Activated CD8-positive, alpha-beta T cell treated with anti-CD3 and anti-CD28 coated beads for 36 hours (primary cell): ENCODE data around the gene FGD1. TPM values are rescaled to one million over a fixed set of nuclear protein-coding genes. Genes with fewer than 3 reads are reported as not detected.

ENCODE experiments used
- ATAC-seq: fragments of 200-7000 bp; cut with Tn5 transposase; one replicate; pipeline ENCODE4 v1.10.0; 2021; ENCODE audit warnings: mild to moderate bottlenecking, moderate library complexity
- CTCF ChIA-PET: fragments of 350-600 bp; sonication (Branson Sonifier 250); formaldehyde crosslinking; loops from one replicate; lab custom pipeline; 2021; ENCODE audit warnings: antibody characterized with exemption; lab: Charles Lee
- POLR2A ChIA-PET: fragments of 350-600 bp; sonication (Branson Sonifier 250); formaldehyde crosslinking; loops from one replicate; lab custom pipeline; 2021; ENCODE audit warnings: antibody characterized with exemption; lab: Charles Lee
- DNase-seq: peaks from one replicate; pipeline ENCODE4 v3.0.0-alpha.2; 2020
- H3K27ac Mint-ChIP-seq: one replicate; pipeline ENCODE4 v1.8.0; 2021; ENCODE audit warnings: mild to moderate bottlenecking, mixed read lengths
- H3K27me3 Mint-ChIP-seq: one replicate; pipeline ENCODE4 v1.8.0; 2021; ENCODE audit warnings: mixed read lengths
- H3K36me3 Mint-ChIP-seq: one replicate; pipeline ENCODE4 v1.8.0; 2021; ENCODE audit warnings: low read depth, mixed read lengths
- H3K4me1 Mint-ChIP-seq: one replicate; pipeline ENCODE4 v1.8.0; 2021; ENCODE audit warnings: low read depth, mixed read lengths
- H3K4me3 Mint-ChIP-seq: one replicate; pipeline ENCODE4 v1.8.0; 2021; ENCODE audit warnings: mild to moderate bottlenecking, moderate library complexity, mixed read lengths
- H3K9me3 Mint-ChIP-seq: one replicate; pipeline ENCODE4 v1.8.0; 2021; ENCODE audit warnings: mixed read lengths
- CTCF ChIP-seq: fragments of 200-600 bp; IDR thresholded peaks from one replicate; pipeline ENCODE4 v1.8.0; 2022; ENCODE audit warnings: antibody characterized with exemption, mild to moderate bottlenecking
- intact Hi-C: fragments of 100-400 bp; cut with micrococcal nuclease; formaldehyde crosslinking; loops from one replicate; pipeline ENCODE4 v1.10.0; 2022
- total RNA-seq, 2 experiments: library from RNA; stranded (reverse); gene quantifications; one replicate each; pipeline ENCODE4 v1.2.3, GENCODE V29; 2021

FGD1 gene
- total RNA-seq, 2 experiments from 2014 or later, result 0.07 TPM

DNA sequence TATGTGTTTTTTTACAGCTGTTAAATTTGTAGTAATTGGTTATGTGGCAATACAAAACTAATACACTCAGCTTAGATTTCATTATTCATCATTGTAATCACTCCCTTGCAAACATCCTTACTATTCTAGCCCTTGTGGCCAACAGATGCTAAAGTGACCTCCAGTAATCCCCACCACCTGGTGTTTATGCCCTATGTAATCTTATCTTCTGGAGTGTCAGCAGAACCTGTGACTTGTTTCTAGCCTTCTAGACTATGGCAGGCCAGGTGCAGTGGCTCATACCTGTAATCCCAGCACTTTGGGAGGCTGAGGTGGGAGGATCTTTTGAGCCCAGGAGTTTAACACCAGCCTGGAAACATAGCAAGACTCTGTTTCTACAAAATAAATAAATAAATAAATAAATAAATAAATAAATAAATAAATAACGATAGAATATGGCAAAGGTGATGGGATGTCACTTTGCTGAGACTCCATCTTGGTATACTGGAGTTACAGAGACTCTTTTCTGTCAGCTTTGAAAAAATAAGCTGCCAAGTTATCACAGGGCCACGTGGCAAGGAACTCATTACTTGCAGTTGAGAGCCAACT is 68.1 kb downstream of the FGD1 start:
- intact Hi-C loops, result no loop called here
- H3K9me3 Mint-ChIP-seq, result no peaks in the 10 kb centered on the region
- no peak for TF ChIP-seq CTCF
- ATAC-seq, result no peak
- DNase-seq, result no peak
- ChIA-PET POLR2A (interaction anchor here (1.1 kb wide), 1 partner anchor 12 kb away, joined by 4 read pairs; no protein-coding TSS in a partner anchor), CTCF (no interaction called here)
- H3K36me3 Mint-ChIP-seq, result no peaks in the 10 kb centered on the region
- no peak overlapping the region for H3K4me3 Mint-ChIP-seq
- no peak overlapping the region for H3K27ac Mint-ChIP-seq
- H3K27me3 Mint-ChIP-seq, result peaks cover 2% of the 10 kb centered on the region
- H3K4me1 Mint-ChIP-seq, result no peaks in the 10 kb centered on the region

- Mint-ChIP-seq H3K27me3 (peaks cover 7% of the 10 kb centered on the region), H3K4me1 (no peaks in the 10 kb centered on the region), H3K36me3 (no peaks in the 10 kb centered on the region), H3K4me3 (no peak overlapping the region), H3K27ac (no peak overlapping the region), H3K9me3 (no peaks in the 10 kb centered on the region)
- intact Hi-C loops, result no loop called here
- peak; percentile 23 for TF ChIP-seq CTCF
- CTCF ChIA-PET, result no interaction called here
- ATAC-seq (peak; percentile 62), DNase-seq (peak; percentile 9)
- POLR2A ChIA-PET, result no interaction called here
Observed at GRCh38 chrX:54423161-54423888, 72.7 kb downstream of the FGD1 start.

DNA sequence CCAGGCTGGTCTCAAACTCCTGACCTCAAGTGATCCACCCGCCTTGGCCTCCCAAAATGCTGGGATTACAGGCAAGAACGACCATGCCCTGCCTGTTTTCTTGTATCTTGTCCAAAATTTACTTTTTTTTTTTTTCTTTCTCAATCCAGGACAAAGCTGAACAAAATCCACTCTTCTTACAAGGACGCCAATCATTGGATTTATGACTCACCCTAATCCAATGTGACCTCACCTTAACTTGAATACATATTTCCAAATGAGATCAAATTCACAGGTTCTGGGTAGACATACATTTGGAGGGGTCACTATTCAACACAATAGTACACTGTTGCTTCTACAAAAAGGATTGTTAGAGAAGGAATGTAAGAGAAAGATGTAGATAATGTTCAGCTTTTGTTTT is 73.9 kb downstream of the FGD1 start:
- intact Hi-C loops, result no loop called here
- Mint-ChIP-seq H3K9me3 (no peaks in the 10 kb centered on the region), H3K36me3 (no peaks in the 10 kb centered on the region), H3K4me3 (no peak overlapping the region), H3K27ac (no peak overlapping the region), H3K27me3 (peaks cover 8% of the 10 kb centered on the region), H3K4me1 (no peaks in the 10 kb centered on the region)
- ChIA-PET CTCF (no interaction called here), POLR2A (no interaction called here)
- no peak for DNase-seq
- no peak for TF ChIP-seq CTCF
- ATAC-seq, result no peak

- POLR2A ChIA-PET, result no interaction called here
- H3K4me3 Mint-ChIP-seq, result no peak overlapping the region
- CTCF ChIA-PET, result no interaction called here
- H3K36me3 Mint-ChIP-seq, result no peaks in the 10 kb centered on the region
- no peak overlapping the region for H3K27ac Mint-ChIP-seq
- TF ChIP-seq CTCF, result no peak
- intact Hi-C loops, result no loop called here
- no peak for DNase-seq
- peaks cover 17% of the 10 kb centered on the region for H3K27me3 Mint-ChIP-seq
- no peak for ATAC-seq
- H3K4me1 Mint-ChIP-seq, result peaks cover 9% of the 10 kb centered on the region
- no peaks in the 10 kb centered on the region for H3K9me3 Mint-ChIP-seq
Observed at GRCh38 chrX:54419559-54420302, 76.3 kb downstream of the FGD1 start.

DNA sequence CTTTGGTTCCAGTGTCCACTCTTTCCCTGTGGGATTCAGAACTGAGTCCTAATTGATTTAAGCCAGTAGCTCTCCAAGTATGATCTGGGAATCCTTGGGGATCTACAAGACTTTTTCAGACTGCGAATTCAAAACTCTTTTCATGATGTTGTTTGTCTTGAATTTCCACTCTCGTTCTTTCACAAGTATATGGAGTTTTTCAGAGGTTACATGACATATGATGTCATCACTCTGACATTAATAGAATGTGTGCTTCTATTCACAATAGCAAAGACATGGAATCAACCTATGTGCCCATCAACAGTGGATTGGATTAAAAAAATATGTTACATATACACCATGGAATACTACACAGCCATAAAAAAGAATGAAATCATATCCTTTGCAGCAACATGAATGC is 79.1 kb downstream of the FGD1 start:
- no peak for TF ChIP-seq CTCF
- ChIA-PET POLR2A (interaction anchor here (0.6 kb wide), 1 partner anchor 58 kb away, joined by 3 read pairs; no protein-coding TSS in a partner anchor), CTCF (no interaction called here)
- Mint-ChIP-seq H3K9me3 (no peaks in the 10 kb centered on the region), H3K4me1 (peaks cover 11% of the 10 kb centered on the region), H3K4me3 (no peak overlapping the region), H3K27ac (no peak overlapping the region), H3K36me3 (no peaks in the 10 kb centered on the region), H3K27me3 (peaks cover 15% of the 10 kb centered on the region)
- DNase-seq (no peak), ATAC-seq (no peak)
- intact Hi-C loops, result no loop called here
